Measurements from ENCODE around the gene IRX1. TPM values are rescaled to one million over a fixed set of nuclear protein-coding genes. Genes with fewer than 3 reads are reported as not detected.

Gene IRX1
- not detected for total RNA-seq

DNA sequence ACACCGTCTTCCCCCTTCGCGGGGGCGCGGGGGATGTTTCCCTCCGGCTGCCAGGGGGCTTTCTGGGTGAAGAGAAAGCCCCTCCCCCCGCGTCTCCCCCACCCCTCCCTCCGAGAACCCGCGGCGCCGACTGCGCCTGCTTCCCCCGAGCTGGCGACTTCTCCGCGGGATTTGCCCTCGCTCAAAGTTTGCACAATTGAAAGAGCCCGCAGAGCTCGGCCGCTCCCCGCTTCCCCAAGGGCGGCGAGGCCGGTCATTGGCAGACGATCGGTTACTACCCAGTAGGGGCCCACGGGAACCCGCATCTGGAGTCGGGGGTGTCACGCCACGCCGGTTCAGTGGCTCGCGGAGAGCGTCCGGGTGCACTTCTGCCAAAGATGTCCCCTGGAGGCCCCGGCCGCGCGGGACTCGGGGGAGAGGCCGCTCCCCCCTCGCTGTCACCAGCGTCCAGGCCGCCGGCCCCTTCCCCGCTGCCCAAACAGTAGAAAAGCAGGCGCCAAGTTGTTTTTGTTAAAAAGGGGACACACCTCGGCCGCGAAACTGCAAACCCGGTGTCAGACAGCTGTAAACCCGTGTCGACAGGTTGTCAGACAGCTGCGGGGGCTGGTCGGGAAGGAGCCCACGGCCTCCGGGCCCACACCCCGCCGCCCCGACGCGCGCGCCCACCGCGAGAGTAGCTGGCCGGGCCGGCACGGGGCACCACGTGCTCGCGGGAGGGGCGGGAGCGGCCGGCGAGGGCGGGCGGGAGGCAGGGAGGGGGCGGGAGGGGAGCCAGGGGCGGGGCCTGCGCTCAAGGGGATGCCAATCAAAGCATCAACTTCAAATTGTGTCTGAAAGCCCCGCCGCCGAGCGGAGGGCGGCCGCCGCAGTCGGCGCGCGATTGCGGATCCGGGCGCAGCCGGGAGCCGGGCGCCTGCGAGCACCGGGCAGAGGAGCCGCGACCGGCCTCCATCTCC is at the start of gene IRX1:
TSS of gene IRX1 (plus strand) at position 827 of the 956 bp plus-strand sequence. CDS start 274 bp downstream, outside the sequence.
- no peak for TF ChIP-seq POLR2A (IDR thresholded peaks at IDR 0.05)
- TF ChIP-seq, protein P1, sequence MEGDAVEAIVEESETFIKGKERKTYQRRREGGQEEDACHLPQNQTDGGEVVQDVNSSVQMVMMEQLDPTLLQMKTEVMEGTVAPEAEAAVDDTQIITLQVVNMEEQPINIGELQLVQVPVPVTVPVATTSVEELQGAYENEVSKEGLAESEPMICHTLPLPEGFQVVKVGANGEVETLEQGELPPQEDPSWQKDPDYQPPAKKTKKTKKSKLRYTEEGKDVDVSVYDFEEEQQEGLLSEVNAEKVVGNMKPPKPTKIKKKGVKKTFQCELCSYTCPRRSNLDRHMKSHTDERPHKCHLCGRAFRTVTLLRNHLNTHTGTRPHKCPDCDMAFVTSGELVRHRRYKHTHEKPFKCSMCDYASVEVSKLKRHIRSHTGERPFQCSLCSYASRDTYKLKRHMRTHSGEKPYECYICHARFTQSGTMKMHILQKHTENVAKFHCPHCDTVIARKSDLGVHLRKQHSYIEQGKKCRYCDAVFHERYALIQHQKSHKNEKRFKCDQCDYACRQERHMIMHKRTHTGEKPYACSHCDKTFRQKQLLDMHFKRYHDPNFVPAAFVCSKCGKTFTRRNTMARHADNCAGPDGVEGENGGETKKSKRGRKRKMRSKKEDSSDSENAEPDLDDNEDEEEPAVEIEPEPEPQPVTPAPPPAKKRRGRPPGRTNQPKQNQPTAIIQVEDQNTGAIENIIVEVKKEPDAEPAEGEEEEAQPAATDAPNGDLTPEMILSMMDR (IDR thresholded peaks at IDR 0.05): no peak
- no peak for TF ChIP-seq POLR2AphosphoS5 (IDR thresholded peaks at IDR 0.05; ENCODE audit: insufficient read depth in 1 of 2, low read depth in 1 of 2)
- Histone ChIP-seq H3K4me3 (peak within 1 kb of the TSS; percentile 31), H3K36me3 (no peaks in the 10 kb centered on the region), H3K27me3 (peaks cover 29% of the 10 kb centered on the region), H3K9me3 (no peaks in the 10 kb centered on the region), H3K4me1 (peaks cover 19% of the 10 kb centered on the region), H3K27ac (no peak within 1 kb of the TSS)
- DNase-seq (ENCODE audit: extremely low spot score in 2 of 2): no peak
- intact Hi-C loops (cut with DNase I): no loop called here

DNA sequence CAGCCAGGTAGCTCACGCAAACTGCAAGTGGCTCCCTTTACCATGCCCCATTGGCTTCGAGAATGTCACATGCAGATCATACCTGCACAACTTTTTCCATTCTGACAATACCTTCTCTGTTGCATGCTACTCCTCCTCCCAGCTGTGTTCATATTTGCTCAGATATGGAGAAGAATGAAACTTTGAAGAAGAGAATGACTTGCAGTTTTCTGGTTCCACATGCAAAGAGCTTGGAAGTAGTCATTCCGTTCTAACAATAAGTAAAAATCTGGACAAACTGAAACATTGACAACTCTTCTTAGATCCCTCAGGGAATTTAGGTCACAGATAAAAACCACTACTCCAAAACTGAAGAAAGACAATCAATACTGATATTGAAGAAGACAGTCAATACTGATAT is 49.6 kb upstream of the IRX1 start:
- Histone ChIP-seq H3K9me3 (no peaks in the 10 kb centered on the region), H3K27ac (no peak overlapping the region), H3K27me3 (no peaks in the 10 kb centered on the region), H3K36me3 (no peaks in the 10 kb centered on the region), H3K4me1 (no peaks in the 10 kb centered on the region), H3K4me3 (no peak overlapping the region)
- DNase-seq (ENCODE audit: extremely low spot score in 2 of 2): no peak
- TF ChIP-seq POLR2AphosphoS5 (IDR thresholded peaks at IDR 0.05; ENCODE audit: insufficient read depth in 1 of 2, low read depth in 1 of 2): no peak
- intact Hi-C loops (cut with DNase I): no loop called here

DNA sequence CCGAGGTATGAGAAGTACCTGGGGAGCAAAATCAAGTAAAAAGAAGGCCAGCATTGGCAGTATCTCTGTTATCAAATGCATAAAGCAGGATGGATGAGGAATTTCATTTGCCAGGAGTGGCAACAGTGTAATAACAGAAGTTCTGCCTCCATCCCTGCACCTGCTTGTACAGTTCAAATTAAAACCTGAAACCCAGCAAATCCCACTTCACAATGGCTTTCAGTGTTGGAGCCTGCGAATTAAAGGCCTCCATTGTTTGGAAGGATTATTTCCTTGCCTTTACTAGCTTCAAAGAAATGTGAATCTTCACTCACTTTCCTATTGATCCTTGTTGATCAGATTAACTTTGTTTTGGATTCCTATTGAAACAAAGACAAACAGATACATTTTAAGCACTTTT is 31.5 kb upstream of the IRX1 start:
- no peak overlapping the region for H3K4me3 ChIP-seq
- no peaks in the 10 kb centered on the region for H3K9me3 ChIP-seq
- TF ChIP-seq, protein P1 (IDR thresholded peaks at IDR 0.05): no peak
- TF ChIP-seq POLR2AphosphoS5 (IDR thresholded peaks at IDR 0.05; ENCODE audit: insufficient read depth in 1 of 2, low read depth in 1 of 2): no peak
- TF ChIP-seq POLR2A (IDR thresholded peaks at IDR 0.05): no peak
- no peak for DNase-seq (ENCODE audit: extremely low spot score in 2 of 2)
- intact Hi-C loops (cut with DNase I): no loop called here
- H3K27ac ChIP-seq: no peak overlapping the region
- H3K36me3 ChIP-seq: no peaks in the 10 kb centered on the region
- H3K4me1 ChIP-seq: no peaks in the 10 kb centered on the region
- H3K27me3 ChIP-seq: no peaks in the 10 kb centered on the region

DNA sequence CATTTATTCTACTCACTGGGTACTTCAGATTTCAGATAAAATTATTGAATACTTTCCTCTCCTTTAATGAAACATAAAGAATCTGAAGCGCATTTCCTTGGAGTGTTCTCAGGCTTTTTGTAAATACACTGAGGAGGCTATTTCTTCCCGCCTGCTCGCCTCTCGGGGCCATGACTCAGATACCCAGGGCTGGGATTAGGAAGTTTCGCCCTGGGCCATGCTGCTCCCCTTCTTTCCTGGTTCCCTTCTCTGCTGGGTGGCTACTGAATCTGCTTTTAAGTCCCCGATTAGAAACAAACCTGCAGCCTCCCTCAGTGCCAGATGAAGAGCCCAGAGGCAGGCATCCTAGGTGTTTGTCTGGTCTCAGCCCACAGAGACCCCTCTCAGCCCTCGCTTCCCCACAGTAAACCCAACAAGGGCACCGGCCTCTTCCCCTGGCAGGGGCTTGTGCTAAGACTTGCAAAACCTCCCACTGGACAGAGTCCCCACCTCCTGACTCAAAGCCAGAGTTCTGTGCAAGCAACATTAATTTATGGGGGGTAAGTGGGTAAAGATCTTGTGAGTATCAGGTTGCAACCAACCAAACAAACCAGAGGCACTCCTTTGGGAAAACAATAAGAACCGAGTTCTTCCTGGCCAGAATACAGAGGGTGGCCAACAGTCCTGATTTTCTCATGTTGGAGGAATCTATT is 30.7 kb upstream of the IRX1 start:
- Histone ChIP-seq H3K4me3 (no peak overlapping the region), H3K9me3 (no peaks in the 10 kb centered on the region), H3K4me1 (no peaks in the 10 kb centered on the region), H3K36me3 (no peaks in the 10 kb centered on the region), H3K27me3 (no peaks in the 10 kb centered on the region), H3K27ac (no peak overlapping the region)
- intact Hi-C loops (cut with DNase I): no loop called here
- no peak for TF ChIP-seq POLR2A (IDR thresholded peaks at IDR 0.05)
- TF ChIP-seq, protein P1 (IDR thresholded peaks at IDR 0.05): no peak
- no peak for TF ChIP-seq POLR2AphosphoS5 (IDR thresholded peaks at IDR 0.05; ENCODE audit: insufficient read depth in 1 of 2, low read depth in 1 of 2)
- no peak for DNase-seq (ENCODE audit: extremely low spot score in 2 of 2)

DNA sequence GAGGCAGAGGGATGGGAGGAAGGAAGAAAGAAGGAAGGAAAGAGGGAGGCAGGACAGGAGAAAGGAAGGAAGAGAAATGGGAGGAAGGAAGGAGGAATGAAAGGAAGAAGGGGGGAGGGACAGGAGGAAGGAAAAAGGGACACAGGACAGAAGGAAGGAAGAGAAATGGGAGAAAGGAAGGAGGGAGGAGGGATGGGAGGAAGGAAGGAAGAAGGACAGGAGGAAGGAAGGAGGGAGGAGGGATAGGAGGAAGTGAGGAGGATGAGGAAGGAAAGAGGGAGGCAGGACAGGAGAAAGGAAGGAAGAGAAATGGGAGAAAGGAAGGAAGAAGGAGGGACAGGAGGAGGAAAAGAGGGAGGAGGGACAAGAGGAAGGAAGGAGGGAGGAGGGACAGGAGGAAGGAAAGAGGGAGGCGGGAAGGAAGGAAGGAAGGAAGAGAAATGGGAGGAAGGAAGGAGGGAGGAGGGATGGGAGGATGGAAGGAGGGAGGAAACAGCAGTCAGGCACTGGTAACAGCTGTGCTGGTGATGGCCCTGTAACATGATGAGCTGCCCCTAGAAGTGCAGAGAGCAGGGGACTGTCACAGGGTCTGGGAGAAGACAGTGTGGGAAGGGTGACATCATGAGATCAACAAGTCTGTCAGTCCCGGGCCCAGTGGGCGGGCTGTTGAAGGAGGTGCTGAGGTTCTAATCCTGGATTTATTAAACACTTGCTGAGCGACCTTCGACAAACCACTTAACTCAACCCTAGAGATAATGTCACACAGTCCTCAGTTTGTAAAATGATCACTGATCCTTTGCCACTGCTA is 10.7 kb upstream of the IRX1 start:
- TF ChIP-seq, protein P1 (IDR thresholded peaks at IDR 0.05): no peak
- no peak for TF ChIP-seq POLR2A (IDR thresholded peaks at IDR 0.05)
- no peak for TF ChIP-seq POLR2AphosphoS5 (IDR thresholded peaks at IDR 0.05; ENCODE audit: insufficient read depth in 1 of 2, low read depth in 1 of 2)
- Histone ChIP-seq H3K4me1 (no peaks in the 10 kb centered on the region), H3K4me3 (no peak overlapping the region), H3K27me3 (no peaks in the 10 kb centered on the region), H3K36me3 (no peaks in the 10 kb centered on the region), H3K27ac (no peak overlapping the region), H3K9me3 (no peaks in the 10 kb centered on the region)
- no peak for DNase-seq (ENCODE audit: extremely low spot score in 2 of 2)
- intact Hi-C loops (cut with DNase I): no loop called here
